ENCODE measurements around the gene POLR2E. TPM values are rescaled to one million over a fixed set of nuclear protein-coding genes. Genes with fewer than 3 reads are reported as not detected.
"Not testable (repeated sequence)": the region's sequence is repeated elsewhere in the genome, so short reads cannot be mapped to it uniquely, and the experiment has no call there.

POLR2E gene
- total and polyA plus RNA-seq, 2 experiments from 2014 or later, result 172 to 336 TPM

DNA sequence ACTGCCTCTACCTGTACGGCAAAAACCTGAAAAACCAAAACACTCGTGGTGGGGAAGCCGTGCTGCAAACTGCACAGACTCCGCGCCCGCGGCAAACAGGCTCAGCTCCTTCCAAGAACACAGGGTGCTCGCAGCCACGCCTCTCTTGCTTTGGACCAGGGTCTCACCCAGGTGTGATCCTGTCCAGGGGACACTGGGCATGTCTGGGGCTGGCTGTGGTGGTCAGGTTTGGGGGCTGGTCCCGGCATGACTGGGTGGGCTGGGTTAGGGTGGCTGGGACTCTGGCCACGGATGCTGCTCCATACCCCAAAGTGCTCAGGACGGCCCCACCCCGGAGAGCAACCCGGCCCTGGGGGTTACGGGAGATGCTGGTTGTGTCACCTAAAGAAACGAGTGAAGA lies 22.5 kb upstream of the POLR2E start:
- no peak for DNase-seq

DNA sequence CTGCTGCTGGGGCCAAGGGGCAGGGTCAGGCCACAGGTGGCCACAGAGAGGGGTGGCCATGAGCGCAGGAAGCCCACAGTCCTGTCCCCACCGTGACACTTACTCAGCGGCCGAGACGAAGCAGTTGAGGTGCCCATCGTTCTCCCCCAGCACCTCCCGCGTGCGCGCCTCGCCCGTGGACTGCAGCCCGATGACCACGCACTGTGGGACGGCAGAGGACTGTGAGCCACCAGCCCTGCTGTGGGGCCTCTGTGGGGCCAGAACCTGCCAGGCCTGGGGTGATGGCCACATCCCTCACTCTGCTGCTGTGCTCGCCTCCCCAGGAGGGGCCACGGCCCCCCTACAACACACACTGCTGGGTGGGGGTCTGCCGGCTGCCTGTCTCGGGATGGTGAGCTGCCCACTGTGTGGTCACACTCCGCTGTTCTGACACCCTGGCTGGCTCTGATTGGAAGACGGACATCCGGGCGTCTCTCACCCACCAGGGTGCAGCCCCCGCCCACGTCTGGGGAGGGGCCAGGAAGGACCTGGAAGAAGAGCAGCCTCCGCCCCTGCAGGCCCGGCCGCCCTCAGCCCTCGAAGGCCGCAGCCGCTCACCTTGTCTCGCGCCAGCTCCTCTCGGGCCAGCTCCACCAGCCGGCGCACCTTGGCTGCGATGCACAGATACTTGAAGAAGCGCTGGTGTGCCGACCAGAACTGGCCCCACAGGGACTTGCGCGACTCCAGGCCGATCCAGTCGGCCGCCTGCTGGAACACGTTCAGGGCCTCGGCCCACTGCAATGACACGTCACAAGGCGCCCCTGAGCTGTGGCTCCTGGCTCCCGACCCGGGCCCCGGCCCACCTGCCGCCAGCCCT lies 21.8 kb upstream of the POLR2E start:
- Histone ChIP-seq H3K9me2 (ENCODE audit: insufficient read depth) (no peaks in the 10 kb centered on the region), H3K4me2 (ENCODE audit: unreplicated experiment) (no peak overlapping the region), H3K9me3 (ENCODE audit: low read depth) (no peaks in the 10 kb centered on the region), H3K4me1 (ENCODE audit: insufficient read depth) (no peaks in the 10 kb centered on the region), H3K27ac (no peak overlapping the region), H3K36me3 (ENCODE audit: low read depth) (peaks cover 63% of the 10 kb centered on the region; the same call in 1 of the 2 replicates), H2AFZ (no peak overlapping the region), H3K27me3 (replicated peaks; ENCODE audit: insufficient read depth) (no peaks in the 10 kb centered on the region), H3K4me3 (no peak overlapping the region), H4K20me1 (ENCODE audit: insufficient read depth) (no peaks in the 10 kb centered on the region), H3K9ac (no peak overlapping the region), H3K79me2 (ENCODE audit: insufficient read depth) (peaks cover 47% of the 10 kb centered on the region), H3F3A (ENCODE audit: insufficient read depth) (peaks cover 6% of the 10 kb centered on the region)
- TF ChIP-seq EZH2phosphoT487 (IDR thresholded peaks at IDR 0.05; ENCODE audit: insufficient read depth, low read depth) (no peak), EZH2 (IDR thresholded peaks at IDR 0.05; ENCODE audit: insufficient read depth, poor library complexity, severe bottlenecking) (no peak)
- WGBS, 2 experiments (ENCODE audit: low coverage in 1 of 2, low lambda C conversion rate in 2 of 2, missing lambda C conversion rate in 2 of 2), result 92% methylated on average over 44 to 52 of the region's 52 CpGs
- DNase-seq, result no peak
- in situ Hi-C loops (cut with MboI), result loop anchor here (5.0 kb wide), 1 partner anchor 85 kb away; no protein-coding TSS in a partner anchor

More for the DNA sequence above, 22.5 kb upstream of the POLR2E start:
- H3F3A ChIP-seq (ENCODE audit: insufficient read depth), result peaks cover 6% of the 10 kb centered on the region
- no peak overlapping the region for H2AFZ ChIP-seq
- H3K4me2 ChIP-seq (ENCODE audit: unreplicated experiment), result no peak overlapping the region
- no peaks in the 10 kb centered on the region for H3K27me3 ChIP-seq (replicated peaks; ENCODE audit: insufficient read depth)
- no peaks in the 10 kb centered on the region for H3K9me2 ChIP-seq (ENCODE audit: insufficient read depth)
- 87 to 93% methylated on average over 13 to 16 of the region's 16 CpGs for WGBS, 2 experiments (ENCODE audit: low coverage in 1 of 2, low lambda C conversion rate in 2 of 2, missing lambda C conversion rate in 2 of 2)
- TF ChIP-seq EZH2 (IDR thresholded peaks at IDR 0.05; ENCODE audit: insufficient read depth, poor library complexity, severe bottlenecking) (no peak), EZH2phosphoT487 (IDR thresholded peaks at IDR 0.05; ENCODE audit: insufficient read depth, low read depth) (no peak)
- no peak overlapping the region for H3K27ac ChIP-seq
- peaks cover 50% of the 10 kb centered on the region for H3K79me2 ChIP-seq (ENCODE audit: insufficient read depth)
- in situ Hi-C loops (cut with MboI), result loop anchor here (5.0 kb wide), 1 partner anchor 85 kb away; no protein-coding TSS in a partner anchor
- H3K9me3 ChIP-seq (ENCODE audit: low read depth), result no peaks in the 10 kb centered on the region
- H3K36me3 ChIP-seq (ENCODE audit: low read depth), result peaks cover 62% of the 10 kb centered on the region; the same call in 1 of the 2 replicates
- no peaks in the 10 kb centered on the region for H3K4me1 ChIP-seq (ENCODE audit: insufficient read depth)
- no peak overlapping the region for H3K9ac ChIP-seq
- no peaks in the 10 kb centered on the region for H4K20me1 ChIP-seq (ENCODE audit: insufficient read depth)
- H3K4me3 ChIP-seq, result no peak overlapping the region

DNA sequence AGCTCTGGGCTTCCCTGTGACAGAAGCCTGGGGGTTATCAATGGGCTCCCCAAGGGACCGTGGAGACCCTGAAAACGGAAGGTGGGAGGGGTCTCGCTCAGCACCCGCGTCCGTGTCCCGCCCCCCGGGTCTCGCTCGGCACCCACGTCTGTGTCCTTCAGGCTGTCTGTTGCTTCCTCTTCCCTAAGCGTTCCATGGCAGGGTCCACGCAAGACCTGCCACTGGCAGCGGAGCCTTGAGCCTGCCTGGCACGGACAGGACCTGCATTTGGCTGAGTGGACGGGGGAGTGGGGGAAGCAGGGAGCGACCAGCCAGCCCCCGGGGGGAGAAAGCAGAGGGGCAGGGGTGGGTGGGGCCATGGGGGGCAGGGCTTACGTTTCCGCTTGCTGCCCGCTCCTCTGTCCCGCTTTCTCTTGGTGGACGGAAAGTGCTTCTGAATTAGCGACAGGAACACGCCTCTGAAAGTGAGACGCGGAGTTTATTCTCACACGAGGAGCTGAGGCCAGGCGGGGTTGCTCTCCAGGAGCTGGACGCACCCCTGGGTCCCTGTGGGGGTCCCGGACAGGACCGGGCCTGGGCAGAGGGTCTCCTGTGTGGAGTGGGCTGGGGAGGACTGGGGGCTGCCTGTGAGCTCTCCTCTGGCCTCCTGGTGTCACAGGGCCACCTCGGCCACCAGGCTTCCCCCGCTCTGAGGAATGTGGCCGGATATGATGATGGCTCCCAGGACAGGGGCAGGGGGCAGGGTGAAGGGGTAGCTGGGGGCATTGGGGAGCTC lies 20.7 kb upstream of the POLR2E start:
- Histone ChIP-seq H3K27me3 (replicated peaks; ENCODE audit: insufficient read depth) (no peaks in the 10 kb centered on the region), H3K4me1 (ENCODE audit: insufficient read depth) (no peaks in the 10 kb centered on the region), H3K79me2 (ENCODE audit: insufficient read depth) (peaks cover 36% of the 10 kb centered on the region), H3K4me2 (ENCODE audit: unreplicated experiment) (no peak overlapping the region), H3K9ac (no peak overlapping the region), H3K36me3 (ENCODE audit: low read depth) (peaks cover 54% of the 10 kb centered on the region; the same call in 1 of the 2 replicates), H3F3A (ENCODE audit: insufficient read depth) (peaks cover 6% of the 10 kb centered on the region), H3K27ac (no peak overlapping the region), H3K9me3 (ENCODE audit: low read depth) (no peaks in the 10 kb centered on the region), H3K4me3 (no peak overlapping the region), H2AFZ (no peak overlapping the region), H3K9me2 (ENCODE audit: insufficient read depth) (no peaks in the 10 kb centered on the region), H4K20me1 (ENCODE audit: insufficient read depth) (no peaks in the 10 kb centered on the region)
- WGBS, 2 experiments (ENCODE audit: low coverage in 1 of 2, low lambda C conversion rate in 2 of 2, missing lambda C conversion rate in 2 of 2), result 90% methylated on average over 25 to 35 of the region's 35 CpGs
- DNase-seq, result no peak
- in situ Hi-C loops (cut with MboI), result loop anchor here (5.0 kb wide), 1 partner anchor 86 kb away; no protein-coding TSS in a partner anchor
- TF ChIP-seq EZH2phosphoT487 (IDR thresholded peaks at IDR 0.05; ENCODE audit: insufficient read depth, low read depth) (no peak), EZH2 (IDR thresholded peaks at IDR 0.05; ENCODE audit: insufficient read depth, poor library complexity, severe bottlenecking) (no peak)

DNA sequence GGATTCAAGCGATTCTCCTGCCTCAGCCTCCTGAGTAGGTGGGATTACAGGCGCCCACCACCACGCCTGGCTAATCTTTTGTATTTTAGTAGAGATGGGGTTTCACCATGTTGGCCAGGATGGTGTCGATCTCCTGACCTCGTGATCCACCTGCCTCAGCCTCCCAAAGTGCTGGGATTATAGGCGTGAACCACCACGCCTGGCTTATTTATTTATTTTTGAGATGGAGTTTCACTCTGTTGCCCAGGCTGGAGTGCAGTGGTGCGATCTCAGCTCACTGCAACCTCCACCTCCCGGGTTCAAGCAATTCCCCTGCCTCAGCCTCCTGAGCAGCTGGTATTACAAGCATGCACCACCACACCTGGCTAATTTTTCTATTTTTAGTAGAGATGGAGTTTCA lies 19.6 kb upstream of the POLR2E start:
- H3K79me2 ChIP-seq (ENCODE audit: insufficient read depth), result peaks cover 25% of the 10 kb centered on the region; the same call in 1 of the 2 replicates
- not testable (repeated sequence) for DNase-seq; H3K4me1 ChIP-seq (ENCODE audit: insufficient read depth); H3K4me2 ChIP-seq (ENCODE audit: unreplicated experiment); H3K27ac ChIP-seq; H4K20me1 ChIP-seq (ENCODE audit: insufficient read depth); H3K4me3 ChIP-seq; H3K27me3 ChIP-seq (replicated peaks; ENCODE audit: insufficient read depth); H3K9ac ChIP-seq; H3F3A ChIP-seq (ENCODE audit: insufficient read depth); H3K9me2 ChIP-seq (ENCODE audit: insufficient read depth); H3K9me3 ChIP-seq (ENCODE audit: low read depth); H2AFZ ChIP-seq
- in situ Hi-C loops (cut with MboI), result loop anchor here (5.0 kb wide), 1 partner anchor 88 kb away; no protein-coding TSS in a partner anchor
- WGBS, 2 experiments (ENCODE audit: low coverage in 1 of 2, low lambda C conversion rate in 2 of 2, missing lambda C conversion rate in 2 of 2), result 93 to 98% methylated on average over 9 of the region's 9 CpGs
- H3K36me3 ChIP-seq (ENCODE audit: low read depth), result peaks cover 43% of the 10 kb centered on the region; the same call in 1 of the 2 replicates
